DOHH2 (cell line): ENCODE data around the gene MARF1.
"Not testable (repeated sequence)": the region's sequence is repeated elsewhere in the genome, so short reads cannot be mapped to it uniquely, and the experiment has no call there.

ENCODE experiments used
- H3F3A ChIP-seq: fragments of 200-600 bp; sonication (generic), shearing (Covaris generic); 2 replicates; pipeline ENCODE4 v1.6.0; 2016; ENCODE audit warnings: antibody characterized with exemption, mild to moderate bottlenecking; ENCODE audit not compliant: control insufficient read depth, insufficient read depth
- H3K27ac ChIP-seq: fragments of 200-600 bp; sonication (generic); 2 replicates; pipeline ENCODE4 v1.5.1; 2014; ENCODE audit warnings: low read depth, mild to moderate bottlenecking, low read length, moderate library complexity
- H3K27me3 ChIP-seq: fragments of 200-600 bp; sonication (generic); 2 replicates; pipeline ENCODE4 v1.6.1; 2014; ENCODE audit warnings: mild to moderate bottlenecking, low read length, mixed read lengths; ENCODE audit not compliant: control insufficient read depth
- H3K36me3 ChIP-seq: fragments of 200-600 bp; sonication (generic); 2 replicates; pipeline ENCODE4 v1.6.1; 2014; ENCODE audit warnings: mild to moderate bottlenecking, low read length, moderate library complexity, mixed read lengths; ENCODE audit not compliant: control insufficient read depth
- H3K4me1 ChIP-seq: fragments of 200-600 bp; sonication (generic); 2 replicates; pipeline ENCODE4 v1.6.1; 2014; ENCODE audit warnings: mild to moderate bottlenecking, low read length, mixed read lengths; ENCODE audit not compliant: control insufficient read depth
- H3K4me2 ChIP-seq: fragments of 200-600 bp; sonication (generic); 2 replicates; pipeline ENCODE4 v1.6.0; 2014; ENCODE audit warnings: mild to moderate bottlenecking, low read length, moderate library complexity
- H3K4me3 ChIP-seq: fragments of 200-600 bp; sonication (generic); 2 replicates; pipeline ENCODE4 v1.5.1; 2014; ENCODE audit warnings: mild to moderate bottlenecking, low read length, mixed read lengths
- H3K79me2 ChIP-seq: fragments of 200-600 bp; sonication (generic); 2 replicates; pipeline ENCODE4 v1.6.1; 2014; ENCODE audit warnings: mild to moderate bottlenecking, low read length, mixed read lengths; ENCODE audit not compliant: control insufficient read depth
- H3K9me2 ChIP-seq: fragments of 200-600 bp; sonication (generic); replicated peaks from 2 replicates; pipeline ENCODE4 v1.6.1; 2014; ENCODE audit warnings: mild to moderate bottlenecking, low read length, mixed read lengths; ENCODE audit not compliant: control insufficient read depth
- H3K9me3 ChIP-seq: fragments of 200-600 bp; sonication (generic); 2 replicates; pipeline ENCODE4 v1.6.1; 2014; ENCODE audit warnings: antibody characterized with exemption, low read length, mixed read lengths; ENCODE audit not compliant: control insufficient read depth, insufficient read depth
- H4K20me1 ChIP-seq: fragments of 200-600 bp; sonication (generic); 2 replicates; pipeline ENCODE4 v1.6.0; 2014; ENCODE audit warnings: low read depth, mild to moderate bottlenecking, antibody characterized with exemption, low read length, moderate library complexity; ENCODE audit not compliant: control insufficient read depth, insufficient read depth
- EZH2phosphoT487 ChIP-seq: fragments of 200-600 bp; sonication (generic); IDR thresholded peaks from 2 replicates; pipeline ENCODE4 v1.6.1; 2017; ENCODE audit warnings: borderline replicate concordance, mild to moderate bottlenecking, antibody characterized with exemption, low read length, moderate library complexity, mixed read lengths
- TF ChIP-seq, protein P1 (sequence below): fragments of 200-600 bp; sonication (generic); IDR thresholded peaks from one replicate; pipeline ENCODE4 v1.5.1; 2014; ENCODE audit warnings: antibody characterized with exemption, mild to moderate bottlenecking, low read depth, low read length; ENCODE audit not compliant: poor library complexity, severe bottlenecking

MARF1 gene

DNA sequence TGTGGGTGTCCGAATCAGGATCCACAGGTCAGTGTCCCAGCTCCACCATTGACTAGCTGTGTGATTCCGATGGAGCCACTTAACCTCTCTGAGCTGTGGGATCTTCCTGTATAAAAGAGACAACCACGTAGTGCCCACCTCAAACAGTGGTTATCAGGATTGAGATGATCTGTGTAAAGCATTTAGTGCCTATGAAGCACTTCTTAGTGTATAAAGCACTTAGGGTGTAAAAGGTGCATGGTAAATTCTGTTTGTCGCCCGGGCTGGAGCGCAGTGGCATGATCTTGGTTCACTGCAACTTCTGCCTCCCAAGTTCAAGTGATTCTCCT, 95.2 kb downstream of the MARF1 start:
- TF ChIP-seq, protein P1, sequence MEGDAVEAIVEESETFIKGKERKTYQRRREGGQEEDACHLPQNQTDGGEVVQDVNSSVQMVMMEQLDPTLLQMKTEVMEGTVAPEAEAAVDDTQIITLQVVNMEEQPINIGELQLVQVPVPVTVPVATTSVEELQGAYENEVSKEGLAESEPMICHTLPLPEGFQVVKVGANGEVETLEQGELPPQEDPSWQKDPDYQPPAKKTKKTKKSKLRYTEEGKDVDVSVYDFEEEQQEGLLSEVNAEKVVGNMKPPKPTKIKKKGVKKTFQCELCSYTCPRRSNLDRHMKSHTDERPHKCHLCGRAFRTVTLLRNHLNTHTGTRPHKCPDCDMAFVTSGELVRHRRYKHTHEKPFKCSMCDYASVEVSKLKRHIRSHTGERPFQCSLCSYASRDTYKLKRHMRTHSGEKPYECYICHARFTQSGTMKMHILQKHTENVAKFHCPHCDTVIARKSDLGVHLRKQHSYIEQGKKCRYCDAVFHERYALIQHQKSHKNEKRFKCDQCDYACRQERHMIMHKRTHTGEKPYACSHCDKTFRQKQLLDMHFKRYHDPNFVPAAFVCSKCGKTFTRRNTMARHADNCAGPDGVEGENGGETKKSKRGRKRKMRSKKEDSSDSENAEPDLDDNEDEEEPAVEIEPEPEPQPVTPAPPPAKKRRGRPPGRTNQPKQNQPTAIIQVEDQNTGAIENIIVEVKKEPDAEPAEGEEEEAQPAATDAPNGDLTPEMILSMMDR, result no peak
- TF ChIP-seq EZH2phosphoT487, result no peak
- H3F3A ChIP-seq, result no peaks in the 10 kb centered on the region
- H3K27ac ChIP-seq, result no peak overlapping the region
- H3K9me3 ChIP-seq, result no peaks in the 10 kb centered on the region; the same call in 1 of the 2 replicates
- H3K4me3 ChIP-seq, result no peak overlapping the region
- H3K9me2 ChIP-seq, result no peaks in the 10 kb centered on the region
- no peaks in the 10 kb centered on the region for H3K79me2 ChIP-seq
- no peaks in the 10 kb centered on the region for H4K20me1 ChIP-seq
- H3K27me3 ChIP-seq, result peaks cover 24% of the 10 kb centered on the region
- no peaks in the 10 kb centered on the region for H3K36me3 ChIP-seq
- no peak overlapping the region for H3K4me2 ChIP-seq
- peaks cover 10% of the 10 kb centered on the region for H3K4me1 ChIP-seq

DNA sequence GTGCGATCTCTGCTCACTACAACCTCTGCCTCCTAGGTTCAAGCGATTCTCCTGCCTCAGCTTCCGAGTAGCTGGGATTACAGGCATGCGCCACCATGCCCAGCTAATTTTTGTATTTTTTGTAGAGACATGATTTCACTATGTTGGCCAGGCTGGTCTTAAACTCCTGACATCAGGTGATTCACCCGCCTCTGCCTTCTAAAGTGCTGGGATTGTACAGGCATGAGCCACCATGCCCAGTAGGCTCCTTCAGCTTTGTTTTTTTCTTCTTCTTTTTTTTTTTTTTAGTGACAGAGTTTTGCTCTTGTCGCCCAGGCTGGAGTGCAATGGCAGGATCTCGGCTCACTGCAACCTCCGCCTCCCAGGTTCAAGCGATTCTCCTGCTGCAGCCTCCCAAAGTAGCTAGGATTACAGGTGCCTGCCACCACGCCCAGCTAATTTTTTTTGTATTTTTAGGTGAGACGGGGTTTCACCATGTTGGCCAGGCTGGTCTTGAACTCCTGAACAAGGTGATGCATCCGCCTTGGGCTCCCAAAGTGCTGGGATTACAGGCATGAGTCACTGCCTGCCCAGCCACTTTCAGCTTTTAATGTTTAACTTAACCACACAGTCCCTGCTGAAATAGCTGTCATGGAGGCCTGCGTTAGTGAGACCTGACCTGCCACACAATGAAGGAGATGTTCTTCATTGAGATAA, 95.7 kb downstream of the MARF1 start:
- Histone ChIP-seq H3K4me1 (peaks cover 10% of the 10 kb centered on the region), H3K27me3 (peaks cover 24% of the 10 kb centered on the region)
- not testable (repeated sequence) for H3K4me2 ChIP-seq, H3K79me2 ChIP-seq, H4K20me1 ChIP-seq, H3K36me3 ChIP-seq, H3K9me2 ChIP-seq, H3K4me3 ChIP-seq, H3K27ac ChIP-seq, H3K9me3 ChIP-seq, H3F3A ChIP-seq

DNA sequence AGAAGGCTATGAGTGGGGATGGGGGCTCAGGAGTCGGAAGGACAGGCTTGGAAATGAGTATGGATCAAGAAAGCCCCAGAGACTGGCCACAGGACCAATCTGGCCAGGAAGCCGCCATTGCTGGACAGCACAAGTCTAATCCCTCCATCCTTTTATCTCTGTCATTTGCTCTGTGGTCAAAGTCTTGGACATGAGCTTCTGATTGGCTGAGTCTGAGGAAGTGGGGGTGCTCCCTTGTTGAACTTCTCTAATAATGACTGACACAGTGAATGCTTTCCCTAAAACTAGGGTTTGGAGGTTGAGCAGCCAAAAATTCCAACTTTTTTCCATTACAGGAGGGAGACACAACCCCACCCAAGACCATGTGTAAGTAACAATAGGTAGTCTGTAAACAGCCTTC, 97.4 kb downstream of the MARF1 start:
- H3K9me3 ChIP-seq, result no peaks in the 10 kb centered on the region; the same call in 1 of the 2 replicates
- TF ChIP-seq EZH2phosphoT487, result no peak
- TF ChIP-seq, protein P1, result no peak
- no peak overlapping the region for H3K4me3 ChIP-seq
- no peaks in the 10 kb centered on the region for H4K20me1 ChIP-seq
- H3F3A ChIP-seq, result no peaks in the 10 kb centered on the region
- H3K9me2 ChIP-seq, result no peaks in the 10 kb centered on the region
- H3K27me3 ChIP-seq, result peaks cover 24% of the 10 kb centered on the region
- no peak overlapping the region for H3K27ac ChIP-seq
- H3K4me2 ChIP-seq, result no peak overlapping the region
- H3K79me2 ChIP-seq, result no peaks in the 10 kb centered on the region
- no peaks in the 10 kb centered on the region for H3K4me1 ChIP-seq
- H3K36me3 ChIP-seq, result no peaks in the 10 kb centered on the region

DNA sequence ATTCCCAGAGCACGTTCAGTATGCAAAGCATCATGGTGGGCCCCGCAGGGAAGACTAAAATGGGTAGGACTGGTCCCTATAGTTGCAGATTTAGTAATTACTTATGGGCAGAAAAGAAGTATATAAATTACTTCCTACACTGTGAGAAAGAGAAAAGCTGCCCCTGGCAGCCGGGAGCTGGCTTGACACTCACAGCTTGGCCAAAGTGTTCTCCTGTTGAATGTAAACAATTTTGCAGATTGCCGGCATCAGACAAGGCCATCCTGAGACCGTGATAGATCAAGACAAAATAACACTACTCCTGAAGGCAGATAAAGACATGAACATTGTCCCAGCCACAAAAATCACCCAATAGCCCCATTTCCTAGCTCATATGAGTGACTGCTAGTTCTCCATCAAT, 98.5 kb downstream of the MARF1 start:
- H3K79me2 ChIP-seq, result no peaks in the 10 kb centered on the region
- H4K20me1 ChIP-seq, result no peaks in the 10 kb centered on the region
- no peak overlapping the region for H3K4me2 ChIP-seq

More for the DNA sequence above, 98.5 kb downstream of the MARF1 start:
- H3K27me3 ChIP-seq, result peaks cover 24% of the 10 kb centered on the region
- TF ChIP-seq, protein P1, result no peak
- no peaks in the 10 kb centered on the region for H3K4me1 ChIP-seq
- H3K9me2 ChIP-seq, result no peaks in the 10 kb centered on the region
- no peak overlapping the region for H3K4me3 ChIP-seq
- H3F3A ChIP-seq, result no peaks in the 10 kb centered on the region
- H3K9me3 ChIP-seq, result no peaks in the 10 kb centered on the region; the same call in 1 of the 2 replicates
- no peak overlapping the region for H3K27ac ChIP-seq
- no peaks in the 10 kb centered on the region for H3K36me3 ChIP-seq
